H1 (cell line): ENCODE results near the gene CLIC1. TPM values are rescaled to one million over a fixed set of nuclear protein-coding genes. Genes with fewer than 3 reads are reported as not detected.

Experiments
- CTCF ChIA-PET: fragments of 300-600 bp; sonication (Branson Sonifier 250); formaldehyde crosslinking; loops from one replicate; lab custom pipeline; 2021; ENCODE audit not compliant: partially characterized antibody; lab: Charles Lee
- POLR2A ChIA-PET: fragments of 300-600 bp; sonication (Branson Sonifier 250); formaldehyde crosslinking; loops from one replicate; lab custom pipeline; 2021; ENCODE audit warnings: inconsistent platforms; ENCODE audit not compliant: partially characterized antibody; lab: Charles Lee
- DNase-seq, 2 experiments: peaks; one replicate each; pipeline versions ENCODE4 v3.0.0 to v3.0.0-alpha.2; 2010 to 2022; ENCODE audit warnings: low spot score in 2 of 2, low read depth in 1 of 2, mixed read lengths in 1 of 2
- FAIRE-seq: peaks from 2 replicates; lab custom pipeline; 2011; peaks lifted over from hg19 to GRCh38; lab: Jason Lieb, UNC
- H2AFZ ChIP-seq: 2 replicates; pipeline ENCODE4 v1.8.1; 2012; ENCODE audit warnings: low read length, inconsistent platforms
- H2AK5ac ChIP-seq: 2 replicates; pipeline ENCODE4 v1.6.1; 2013; ENCODE audit warnings: low read depth, low read length
- H2BK120ac ChIP-seq: replicated peaks from 2 replicates; pipeline ENCODE3; 2013; ENCODE audit warnings: low read depth, low read length, inconsistent platforms
- H2BK12ac ChIP-seq: 2 replicates; pipeline ENCODE4 v1.6.1; 2013; ENCODE audit warnings: low read depth, low read length
- H2BK15ac ChIP-seq: 2 replicates; pipeline ENCODE4 v1.6.1; 2013; ENCODE audit warnings: low read length
- H2BK20ac ChIP-seq: 2 replicates; pipeline ENCODE4 v1.6.1; 2013; ENCODE audit warnings: low read length
- H2BK5ac ChIP-seq: 2 replicates; pipeline ENCODE4 v1.6.1; 2013; ENCODE audit warnings: low read depth, low read length
- H3K14ac ChIP-seq: 2 replicates; pipeline ENCODE4 v1.6.1; 2013; ENCODE audit warnings: inconsistent platforms; ENCODE audit not compliant: insufficient read length
- H3K18ac ChIP-seq: 2 replicates; pipeline ENCODE4 v1.6.1; 2013; ENCODE audit warnings: low read length; ENCODE audit errors: extremely low read depth
- H3K23ac ChIP-seq: 2 replicates; pipeline ENCODE4 v1.6.1; 2013; ENCODE audit warnings: inconsistent platforms; ENCODE audit not compliant: insufficient read length
- H3K23me2 ChIP-seq: 2 replicates; pipeline ENCODE4 v1.6.1; 2013; ENCODE audit warnings: low read depth, low read length
- H3K27ac ChIP-seq: 2 replicates; pipeline ENCODE4 v1.6.1; 2011; ENCODE audit warnings: low read depth, low read length, inconsistent platforms
- H3K27me3 ChIP-seq, 4 experiments: replicated peaks in 1 of 4; 1 replicate in 1 of 4; 2 replicates in 3 of 4; pipeline versions ENCODE4 v1.6.1 to v1.8.1; 2011 to 2013; ENCODE audit warnings: low read length in 3 of 4, mild to moderate bottlenecking in 3 of 4, inconsistent platforms in 2 of 4, mixed read lengths in 2 of 4, moderate library complexity in 1 of 4; ENCODE audit not compliant: control insufficient read depth in 3 of 4, insufficient read depth in 3 of 4; ENCODE audit errors: extremely low read depth in 1 of 4
- H3K36me3 ChIP-seq, 4 experiments: 2 replicates each; pipeline versions ENCODE4 v1.6.1 to v1.8.1; 2011 to 2013; ENCODE audit warnings: mild to moderate bottlenecking in 4 of 4, low read length in 3 of 4, moderate library complexity in 2 of 4, control low read depth in 1 of 4, inconsistent platforms in 1 of 4; ENCODE audit not compliant: insufficient read depth in 4 of 4, control insufficient read depth in 2 of 4
- H3K4ac ChIP-seq: replicated peaks from 2 replicates; pipeline ENCODE3; 2013; ENCODE audit warnings: low read length, low read depth, mixed read lengths, inconsistent platforms; ENCODE audit not compliant: insufficient read length
- H3K4me1 ChIP-seq, 4 experiments: replicated peaks in 1 of 4; 1 replicate in 1 of 4; 2 replicates in 3 of 4; pipeline versions ENCODE4 v1.6.1 to v1.8.1; 2011 to 2013; ENCODE audit warnings: low read length in 3 of 4, inconsistent platforms in 2 of 4, mixed read lengths in 1 of 4; ENCODE audit not compliant: insufficient read depth in 4 of 4, control insufficient read depth in 3 of 4
- H3K4me2 ChIP-seq, 2 experiments: 2 replicates each; pipeline versions ENCODE4 v1.6.1 to v1.8.1; 2011 to 2013; ENCODE audit warnings: low read depth in 2 of 2, low read length in 2 of 2, control low read depth in 1 of 2, inconsistent platforms in 1 of 2, mild to moderate bottlenecking in 1 of 2; ENCODE audit not compliant: insufficient read depth in 1 of 2
- H3K4me3 ChIP-seq, 4 experiments: fragments of 200-600, 300-600 bp in 1 of 4; sonication (generic), shearing (Covaris generic), sonication (Bioruptor Twin) in 1 of 4; 2 replicates each; pipeline versions ENCODE4 v1.5.1 to v1.8.1; 2011 to 2016; ENCODE audit warnings: low read length in 4 of 4, low read depth in 3 of 4, control low read depth in 2 of 4, inconsistent platforms in 2 of 4, mild to moderate bottlenecking in 2 of 4, mixed read lengths in 1 of 4, moderate library complexity in 1 of 4; ENCODE audit not compliant: insufficient read depth in 2 of 4; ENCODE audit errors: extremely low read depth in 1 of 4
- H3K56ac ChIP-seq: replicated peaks from 2 replicates; pipeline ENCODE3; 2013; ENCODE audit warnings: low read depth, mild to moderate bottlenecking, mixed read lengths, low read length, inconsistent platforms; ENCODE audit not compliant: insufficient read length
- H3K79me1 ChIP-seq: 2 replicates; pipeline ENCODE4 v1.6.1; 2013; ENCODE audit warnings: low read depth, low read length, control low read depth
- H3K79me2 ChIP-seq, 2 experiments: 2 replicates each; pipeline versions ENCODE4 v1.6.1 to v1.8.1; 2012 to 2013; ENCODE audit warnings: low read length in 2 of 2, mild to moderate bottlenecking in 2 of 2, inconsistent platforms in 1 of 2; ENCODE audit not compliant: insufficient read depth in 2 of 2, control insufficient read depth in 1 of 2
- H3K9ac ChIP-seq, 4 experiments: replicated peaks in 1 of 4; 1 replicate in 1 of 4; 2 replicates in 3 of 4; pipeline versions ENCODE4 v1.6.1 to v1.8.1; 2011 to 2013; ENCODE audit warnings: low read depth in 3 of 4, low read length in 3 of 4, control low read depth in 2 of 4, mild to moderate bottlenecking in 2 of 4, moderate library complexity in 2 of 4, inconsistent platforms in 1 of 4; ENCODE audit errors: extremely low read depth in 1 of 4
- H3K9me3 ChIP-seq, 2 experiments: 2 replicates each; pipeline versions ENCODE4 v1.6.1 to v1.8.1; 2012 to 2013; ENCODE audit warnings: mild to moderate bottlenecking in 2 of 2, moderate library complexity in 2 of 2, control low read depth in 1 of 2, inconsistent platforms in 1 of 2, low read depth in 1 of 2, low read length in 1 of 2, mixed read lengths in 1 of 2; ENCODE audit not compliant: insufficient read depth in 2 of 2
- H4K20me1 ChIP-seq, 2 experiments: replicated peaks in 1 of 2; 2 replicates each; pipeline versions ENCODE3 to v1.8.1; 2011 to 2013; ENCODE audit warnings: inconsistent platforms in 2 of 2, low read length in 2 of 2, mild to moderate bottlenecking in 1 of 2; ENCODE audit not compliant: insufficient read depth in 2 of 2, control insufficient read depth in 1 of 2
- H4K5ac ChIP-seq: 2 replicates; pipeline ENCODE4 v1.6.1; 2013; ENCODE audit warnings: low read length, low read depth, mixed read lengths, inconsistent platforms; ENCODE audit not compliant: insufficient read length
- H4K8ac ChIP-seq: 2 replicates; pipeline ENCODE4 v1.8.0; 2013; ENCODE audit warnings: mild to moderate bottlenecking, moderate library complexity, low read length, inconsistent platforms; ENCODE audit not compliant: insufficient read depth; ENCODE audit errors: extremely low read depth
- H4K91ac ChIP-seq: replicated peaks from 2 replicates; pipeline ENCODE3; 2013; ENCODE audit warnings: low read length, mixed read lengths, inconsistent platforms; ENCODE audit not compliant: insufficient read length
- ATF2 ChIP-seq: IDR thresholded peaks from 2 replicates; pipeline ENCODE4 v1.6.1; 2012; ENCODE audit warnings: low read length, inconsistent platforms
- CREB1 ChIP-seq: IDR thresholded peaks from 2 replicates; pipeline ENCODE4 v1.6.1; 2012; ENCODE audit warnings: inconsistent platforms
- FOSL1 ChIP-seq: IDR thresholded peaks from 2 replicates; pipeline ENCODE4 v1.6.1; 2011; ENCODE audit warnings: mild to moderate bottlenecking, low read depth, low read length, moderate library complexity; ENCODE audit not compliant: insufficient read depth
- HDAC2 ChIP-seq, 2 experiments: fragments of 300-600 bp in 1 of 2; sonication (generic) in 1 of 2; IDR thresholded peaks; 2 replicates each; pipeline ENCODE4 v1.6.1; 2011 to 2012; ENCODE audit warnings: low read depth in 2 of 2, low read length in 2 of 2, mild to moderate bottlenecking in 2 of 2, moderate library complexity in 2 of 2, borderline replicate concordance in 1 of 2, inconsistent platforms in 1 of 2
- KDM1A ChIP-seq: fragments of 200-600, 300-600 bp; sonication (generic); IDR thresholded peaks from 2 replicates; pipeline ENCODE4 v1.7.1; 2016; ENCODE audit warnings: mild to moderate bottlenecking, low read length, borderline replicate concordance
- SAP30 ChIP-seq: fragments of 300-600 bp; sonication (generic); IDR thresholded peaks from 2 replicates; pipeline ENCODE4 v1.7.1; 2012; ENCODE audit warnings: low read length, moderate library complexity, mild to moderate bottlenecking, inconsistent platforms; ENCODE audit not compliant: insufficient read depth, insufficient replicate concordance
- SIX5 ChIP-seq: IDR thresholded peaks from 2 replicates; pipeline ENCODE4 v1.6.1; 2011; ENCODE audit warnings: mild to moderate bottlenecking, low read depth, low read length
- WGBS, 2 experiments: shearing (Covaris generic) in 1 of 2; methylation state at CpG; one replicate each; pipeline versions ENCODE4 v1.1.6 to v1.1.7; 2013 to 2015; ENCODE audit warnings: low lambda C conversion rate in 2 of 2, mixed read lengths in 2 of 2, inconsistent platforms in 1 of 2, low coverage in 1 of 2, missing lambda C conversion rate in 1 of 2; ENCODE audit not compliant: insufficient replicate concordance in 2 of 2, insufficient coverage in 1 of 2, insufficient read length in 1 of 2; ENCODE audit errors: extremely low coverage in 1 of 2, missing lambda C conversion rate in 1 of 2; 5-methylcytosine and 5-hydroxymethylcytosine counted together
- polyA plus RNA-seq, 7 experiments: library from polyadenylated mRNA; depleted of rRNA in 3 of 7; stranded (reverse) in 5 of 7; unstranded in 2 of 7; fragments of >200 nt in 5 of 7; fragments of 200-250 nt in 2 of 7; gene quantifications; 1 replicate in 5 of 7; 2 replicates in 1 of 7; 4 replicates in 1 of 7; pipeline versions ENCODE4 v1.2.1 to v1.2.3, GENCODE V29; 2011 to 2013; ENCODE audit warnings: missing spikeins in 2 of 7, mixed read lengths in 2 of 7
- total RNA-seq: library from RNA; stranded (reverse); fragmentation: NEBNext Ultra II Directional; extraction: Animal tissue kit (Norgen Biotek cat#: 25700); gene quantifications from 2 replicates; pipeline ENCODE4 v1.2.1, GENCODE V29; 2021

CLIC1 gene
- total and polyA plus RNA-seq, 2 of the 8 experiments (the other 6 are each of a cell fraction or from before 2014, with no cell fraction given), result 250 to 277 TPM

- ChIA-PET POLR2A (interaction anchor here (0.8 to 10.3 kb wide), 15 partner anchors 8 to 145 kb away, joined by 3 to 85 read pairs (median 4); partner anchors contain the start of genes VARS1 and VWA7), CTCF (interaction anchor here (0.5 to 15.6 kb wide), 8 partner anchors 10 to 220 kb away, joined by 3 to 228 read pairs (median 4); partner anchors contain the start of genes LY6G5C and VWA7)
- WGBS, 2 experiments, result 92% methylated on average over 15 of the region's 15 CpGs; no CpG with 5 or more reads in 1 of the 2 experiments
- H3K79me1 ChIP-seq, result no peaks in the 10 kb centered on the region
- H3K18ac ChIP-seq, result no peak overlapping the region
- no peak overlapping the region for H3K23ac ChIP-seq
- no peak overlapping the region for H3K27ac ChIP-seq
- H4K8ac ChIP-seq, result no peak overlapping the region
- no peak overlapping the region for H2BK120ac ChIP-seq
- no peak overlapping the region for H3K9ac ChIP-seq
- H4K5ac ChIP-seq, result no peak overlapping the region
- H2BK20ac ChIP-seq, result no peak overlapping the region
- no peaks in the 10 kb centered on the region for H3K4me1 ChIP-seq
- no peak overlapping the region for H2BK5ac ChIP-seq
- no peak overlapping the region for H3K4me3 ChIP-seq
- H3K4ac ChIP-seq, result no peak overlapping the region
- H3K4me2 ChIP-seq, result no peak overlapping the region
- peaks cover 34 to 70% (median 52%) of the 10 kb centered on the region in 4 experiments for H3K36me3 ChIP-seq
- no peak for DNase-seq
- no peak overlapping the region for H2BK12ac ChIP-seq
- no peaks in the 10 kb centered on the region for H3K79me2 ChIP-seq
- H3K14ac ChIP-seq, result no peak overlapping the region
- H3K9me3 ChIP-seq, result no peaks in the 10 kb centered on the region
- no peak overlapping the region for H2AK5ac ChIP-seq
- H2AFZ ChIP-seq, result no peak overlapping the region
- no peak overlapping the region for H4K91ac ChIP-seq
- FAIRE-seq, result no peak
- H3K27me3 ChIP-seq, result no peaks in the 10 kb centered on the region; a peak in 1 of 7 replicates
- 0 out of 2 replicates have a peak, but pooled peaks cover 1% of the 10 kb centered on the region for H3K23me2 ChIP-seq
- no peak overlapping the region for H2BK15ac ChIP-seq
- H3K56ac ChIP-seq, result no peak overlapping the region
- H4K20me1 ChIP-seq, result peaks cover 1 to 3% of the 10 kb centered on the region in 2 experiments
- no peak for TF ChIP-seq SIX5
- no peak for TF ChIP-seq ATF2
- no peak for TF ChIP-seq SAP30
- TF ChIP-seq CREB1, result no peak
- TF ChIP-seq KDM1A, result no peak
- TF ChIP-seq FOSL1, result no peak
- TF ChIP-seq HDAC2 (IDR thresholded peaks at IDR 0.05; ENCODE audit: borderline replicate concordance in 1 of 2, low read depth in 2 of 2, low read length in 2 of 2), result no peak
Observed at GRCh38 chr6:31784098-31784925, 48.0 kb upstream of the CLIC1 start.
